CD14-positive monocyte (primary cell): ENCODE measurements around the gene CHADL. TPM values are rescaled to one million over a fixed set of nuclear protein-coding genes. Genes with fewer than 3 reads are reported as not detected.
"Not testable (repeated sequence)": the region's sequence is repeated elsewhere in the genome, so short reads cannot be mapped to it uniquely, and the experiment has no call there.

Experiments
- DNase-seq, 3 donors: peaks; one replicate each; pipeline ENCODE4 v3.0.0-alpha.2; 2011 to 2022
- H2AFZ ChIP-seq: 2 replicates; pipeline ENCODE4 v1.6.0; 2012; ENCODE audit warnings: mild to moderate bottlenecking, low read depth, low read length, inconsistent platforms; ENCODE audit not compliant: insufficient read depth, poor library complexity, severe bottlenecking
- H3K27ac ChIP-seq, 2 donors: 1 replicate in 1 of 2; 2 replicates in 1 of 2; pipeline ENCODE4 v1.5.1; 2012 to 2013; ENCODE audit warnings: low read length in 2 of 2, control low read depth in 1 of 2, inconsistent platforms in 1 of 2, low read depth in 1 of 2, mild to moderate bottlenecking in 1 of 2
- H3K27me3 ChIP-seq, 2 donors: one replicate each; pipeline versions ENCODE4 v1.6.0 to v1.6.1; 2011 to 2013; ENCODE audit warnings: low read length in 2 of 2; ENCODE audit not compliant: control insufficient read depth in 2 of 2, insufficient read depth in 2 of 2
- H3K36me3 ChIP-seq, 2 donors: replicated peaks in 1 of 2; 1 replicate in 1 of 2; 2 replicates in 1 of 2; pipeline versions ENCODE4 v1.5.1 to v1.6.1; 2012 to 2013; ENCODE audit warnings: low read length in 2 of 2, control low read depth in 1 of 2, inconsistent platforms in 1 of 2, mild to moderate bottlenecking in 1 of 2; ENCODE audit not compliant: insufficient read depth in 2 of 2, control insufficient read depth in 1 of 2
- H3K4me1 ChIP-seq, 2 donors: 1 replicate in 1 of 2; 2 replicates in 1 of 2; pipeline versions ENCODE4 v1.5.1 to v1.6.1; 2012 to 2013; ENCODE audit warnings: low read length in 2 of 2, control low read depth in 1 of 2, inconsistent platforms in 1 of 2, mild to moderate bottlenecking in 1 of 2, moderate library complexity in 1 of 2; ENCODE audit not compliant: insufficient read depth in 2 of 2, control insufficient read depth in 1 of 2
- H3K4me2 ChIP-seq: replicated peaks from 2 replicates; pipeline ENCODE3; 2012; ENCODE audit warnings: low read length, moderate library complexity, mild to moderate bottlenecking; ENCODE audit not compliant: poor library complexity, severe bottlenecking; ENCODE audit errors: extremely low read depth
- H3K4me3 ChIP-seq, 3 experiments: fragments of 200-600 bp in 1 of 3; sonication (generic) in 1 of 3; replicated peaks in 1 of 3; 1 replicate in 2 of 3; 2 replicates in 1 of 3; pipeline ENCODE4 v1.5.1; 2011 to 2013; ENCODE audit warnings: low read length in 3 of 3, mild to moderate bottlenecking in 3 of 3, control low read depth in 2 of 3, low read depth in 2 of 3, inconsistent platforms in 1 of 3, moderate library complexity in 1 of 3
- H3K79me2 ChIP-seq: 2 replicates; pipeline ENCODE4 v1.6.0; 2012; ENCODE audit warnings: mild to moderate bottlenecking, control low read depth, inconsistent platforms, low read length, moderate library complexity; ENCODE audit not compliant: insufficient read depth
- H3K9ac ChIP-seq: 2 replicates; pipeline ENCODE4 v1.6.0; 2017; ENCODE audit warnings: low read length, mild to moderate bottlenecking; ENCODE audit not compliant: insufficient read depth, poor library complexity, severe bottlenecking
- H3K9me3 ChIP-seq, 2 donors: replicated peaks in 1 of 2; 1 replicate in 1 of 2; 2 replicates in 1 of 2; pipeline versions ENCODE4 v1.5.1 to v1.6.1; 2012 to 2013; ENCODE audit warnings: low read length in 2 of 2, control low read depth in 1 of 2; ENCODE audit not compliant: control insufficient read depth in 1 of 2, insufficient read depth in 1 of 2
- H4K20me1 ChIP-seq: 2 replicates; pipeline ENCODE4 v1.6.0; 2012; ENCODE audit warnings: mild to moderate bottlenecking, low read length, control low read depth, moderate library complexity; ENCODE audit not compliant: insufficient read depth
- H3K27ac Mint-ChIP-seq, 7 donors: one replicate each; pipeline ENCODE4 v1.8.0; 2020; ENCODE audit warnings: mild to moderate bottlenecking in 7 of 7, mixed read lengths in 7 of 7, moderate library complexity in 6 of 7, inconsistent platforms in 2 of 7
- H3K27me3 Mint-ChIP-seq, 3 donors: one replicate each; pipeline ENCODE4 v1.8.0; 2021 to 2022; ENCODE audit warnings: low read depth in 3 of 3, mild to moderate bottlenecking in 3 of 3, mixed read lengths in 3 of 3, moderate library complexity in 3 of 3, inconsistent platforms in 1 of 3
- H3K36me3 Mint-ChIP-seq, 2 donors: one replicate each; pipeline ENCODE4 v1.8.0; 2020; ENCODE audit warnings: mixed read lengths in 2 of 2, inconsistent platforms in 1 of 2, mild to moderate bottlenecking in 1 of 2
- H3K4me1 Mint-ChIP-seq: one replicate; pipeline ENCODE4 v1.8.0; 2020; ENCODE audit warnings: mild to moderate bottlenecking, mixed read lengths
- H3K4me3 Mint-ChIP-seq, 2 donors: one replicate each; pipeline ENCODE4 v1.8.0; 2020; ENCODE audit warnings: mild to moderate bottlenecking in 2 of 2, mixed read lengths in 2 of 2, moderate library complexity in 1 of 2
- H3K9me3 Mint-ChIP-seq, 7 donors: one replicate each; pipeline ENCODE4 v1.8.0; 2020 to 2022; ENCODE audit warnings: mixed read lengths in 7 of 7, mild to moderate bottlenecking in 6 of 7, moderate library complexity in 6 of 7, inconsistent platforms in 2 of 7
- CTCF ChIP-seq: fragments of 200-600 bp; IDR thresholded peaks from one replicate; pipeline ENCODE4 v1.8.0; 2022; ENCODE audit warnings: antibody characterized with exemption, mild to moderate bottlenecking
- WGBS: methylation state at CpG from one replicate; pipeline ENCODE4 v1.1.5; 2013; ENCODE audit warnings: missing lambda C conversion rate; ENCODE audit not compliant: insufficient coverage; 5-methylcytosine and 5-hydroxymethylcytosine counted together
- intact Hi-C, 2 donors: fragments of 100-400 bp; cut with micrococcal nuclease; formaldehyde crosslinking; loops; one replicate each; pipeline versions ENCODE4 v1.15.0 to v1.15.1; 2023
- polyA plus RNA-seq, 3 donors: library from polyadenylated mRNA; depleted of rRNA in 1 of 3; unstranded in 2 of 3; stranded (reverse) in 1 of 3; fragments of 300-500 nt in 2 of 3; fragments of >200 nt in 1 of 3; fragmentation: Illumina TruSeq in 2 of 3; gene quantifications; 1 replicate in 2 of 3; 2 replicates in 1 of 3; pipeline ENCODE4 v1.2.3, GENCODE V29; 2012 to 2021

CHADL gene
- polyA plus RNA-seq, 3 donors, result 0.11 to 0.35 (median 0.27) TPM

- WGBS, result 89% methylated on average over 12 of the region's 12 CpGs
- TF ChIP-seq CTCF, result no peak
- Histone ChIP-seq H3K4me3 (no peak overlapping the region), H4K20me1 (peaks cover 4% of the 10 kb centered on the region), H3K9ac (no peak overlapping the region), H3K27me3 (no peaks in the 10 kb centered on the region), H3K4me2 (no peak overlapping the region), H3K36me3 (peaks cover 92 to 100% of the 10 kb centered on the region in 2 donors), H3K9me3 (no peaks in the 10 kb centered on the region), H3K27ac (peak overlapping the region in 1 of 2 donors; percentile 26), H3K79me2 (peaks cover 10% of the 10 kb centered on the region), H3K4me1 (no peaks in the 10 kb centered on the region), H2AFZ (no peak overlapping the region)
- H3K4me1 Mint-ChIP-seq, result no peaks in the 10 kb centered on the region
- no peak overlapping the region for H3K4me3 Mint-ChIP-seq
- H3K9me3 Mint-ChIP-seq, result no peaks in the 10 kb centered on the region
- H3K27me3 Mint-ChIP-seq, result peaks cover 0 to 4% (median 2%) of the 10 kb centered on the region in 3 donors
- intact Hi-C loops, result no loop called here
- no peak for DNase-seq
- peaks cover 83 to 99% of the 10 kb centered on the region in 2 donors for H3K36me3 Mint-ChIP-seq
- H3K27ac Mint-ChIP-seq, result peak overlapping the region in 3 of 7 donors; percentile 13 to 43 (median 16)
Measured at GRCh38 chr22:41261541-41262249, 21.0 kb upstream of the CHADL start.

GRCh38 chr22:41260871-41261270 is 20.1 kb upstream of the CHADL start:
- Histone ChIP-seq H3K79me2 (peaks cover 10% of the 10 kb centered on the region), H3K9ac (no peak overlapping the region), H3K4me1 (no peaks in the 10 kb centered on the region), H3K4me2 (no peak overlapping the region), H3K27ac (no peak overlapping the region), H3K4me3 (no peak overlapping the region), H2AFZ (no peak overlapping the region), H4K20me1 (peaks cover 4% of the 10 kb centered on the region), H3K36me3 (peaks cover 95 to 100% of the 10 kb centered on the region in 2 donors), H3K27me3 (no peaks in the 10 kb centered on the region), H3K9me3 (no peaks in the 10 kb centered on the region)
- 99% methylated on average over 7 of the region's 7 CpGs for WGBS
- H3K27ac Mint-ChIP-seq, result peak overlapping the region in 1 of 7 donors; percentile 42
- H3K4me1 Mint-ChIP-seq, result no peaks in the 10 kb centered on the region
- intact Hi-C loops, result no loop called here
- H3K9me3 Mint-ChIP-seq, result no peaks in the 10 kb centered on the region
- H3K36me3 Mint-ChIP-seq, result peaks cover 84 to 99% of the 10 kb centered on the region in 2 donors
- peaks cover 0 to 4% (median 2%) of the 10 kb centered on the region in 3 donors for H3K27me3 Mint-ChIP-seq
- no peak for DNase-seq
- TF ChIP-seq CTCF, result no peak
- H3K4me3 Mint-ChIP-seq, result no peak overlapping the region

- DNase-seq, H3K4me1 ChIP-seq, H3K27me3 Mint-ChIP-seq, H3K27ac ChIP-seq, H3K9me3 Mint-ChIP-seq, H3K9me3 ChIP-seq, H3K4me3 ChIP-seq, intact Hi-C loops, H3K79me2 ChIP-seq, H2AFZ ChIP-seq, H3K4me1 Mint-ChIP-seq, H3K27ac Mint-ChIP-seq, H3K9ac ChIP-seq, H4K20me1 ChIP-seq, H3K4me2 ChIP-seq, H3K27me3 ChIP-seq, H3K4me3 Mint-ChIP-seq: not testable (repeated sequence)
- peaks cover 85 to 100% of the 10 kb centered on the region in 2 donors for H3K36me3 Mint-ChIP-seq
- peaks cover 94 to 100% of the 10 kb centered on the region in 2 donors for H3K36me3 ChIP-seq
- 100% methylated on average over 1 of the region's 4 CpGs for WGBS
Measured at GRCh38 chr22:41259756-41260155, 19.0 kb upstream of the CHADL start.
